CD4-positive, alpha-beta T cell treated with Interleukin-6 for 4 hours (primary cell): ENCODE measurements around the gene EXD3.

Experiments used
- DNase-seq: peaks from one replicate; pipeline ENCODE4 v3.0.0-alpha.2; 2020; ENCODE audit warnings: mixed read lengths

Gene EXD3

DNA sequence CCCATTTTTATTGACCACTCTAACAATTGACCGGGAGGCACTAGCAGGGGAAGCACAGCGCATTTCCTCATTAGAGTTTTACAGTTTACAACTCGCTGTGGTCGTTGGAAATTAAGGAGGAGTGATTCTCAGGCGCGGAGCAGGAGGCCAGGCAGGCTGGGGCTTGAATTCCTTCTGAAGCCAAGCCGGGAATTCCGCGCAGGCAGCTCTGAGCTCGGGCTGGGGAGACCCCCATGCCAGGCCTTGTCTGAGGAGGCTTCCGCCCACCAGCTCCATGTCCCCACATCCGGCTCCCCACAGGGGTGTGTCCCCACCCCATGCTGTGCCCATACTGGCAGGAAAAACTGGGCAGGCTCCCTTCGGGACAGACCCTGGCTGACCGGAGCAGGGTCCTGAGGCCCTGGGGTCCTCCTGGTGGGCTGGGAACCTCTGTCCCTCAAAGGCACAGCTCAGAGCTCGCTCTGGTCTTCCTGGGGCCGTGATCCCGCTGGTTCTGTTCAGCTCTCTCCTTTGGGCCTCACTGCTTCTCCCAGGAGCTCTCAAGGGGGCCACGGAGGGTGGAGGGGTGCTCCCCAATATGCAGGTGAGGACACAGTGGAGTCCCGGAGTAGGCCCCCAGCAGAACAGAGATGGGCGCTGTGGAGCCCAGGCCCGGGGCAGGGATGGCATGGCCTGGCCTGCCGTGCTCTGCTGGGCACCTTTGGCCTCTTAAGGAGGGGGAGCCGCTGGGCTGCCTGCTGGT, 119.6 kb downstream of the EXD3 start:
- DNase-seq = no peak

- DNase-seq = no peak
Measured at GRCh38 chr9:137302449-137303150, 120.4 kb downstream of the EXD3 start.

DNA sequence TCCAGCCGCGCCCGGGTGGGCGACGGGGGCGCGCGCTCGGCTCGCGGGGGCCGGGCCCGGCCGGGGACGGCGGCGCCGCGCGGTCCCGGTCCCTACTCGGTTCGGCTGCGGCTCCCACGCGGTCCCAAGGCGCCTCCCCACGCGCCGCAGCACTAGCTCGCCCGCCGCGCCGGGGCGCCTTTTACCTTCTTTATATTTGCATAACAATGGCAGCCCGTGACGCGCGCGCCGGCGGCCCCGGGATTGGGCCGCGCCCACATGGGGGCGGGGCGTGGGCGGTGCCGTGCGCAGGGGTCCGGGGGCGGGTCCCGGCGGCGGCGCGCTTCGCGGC, 120.9 kb downstream of the EXD3 start, which contains the start of gene NRARP:
Gene NRARP, minus strand, starts transcription at position 154 of the 331 bp plus-strand sequence. CDS start 343 bp downstream, outside the sequence.
- peak; percentile 94 for DNase-seq

GRCh38 chr9:137301081-137301947, 121.6 kb downstream of the EXD3 start:
- peak; percentile 40 for DNase-seq

DNA sequence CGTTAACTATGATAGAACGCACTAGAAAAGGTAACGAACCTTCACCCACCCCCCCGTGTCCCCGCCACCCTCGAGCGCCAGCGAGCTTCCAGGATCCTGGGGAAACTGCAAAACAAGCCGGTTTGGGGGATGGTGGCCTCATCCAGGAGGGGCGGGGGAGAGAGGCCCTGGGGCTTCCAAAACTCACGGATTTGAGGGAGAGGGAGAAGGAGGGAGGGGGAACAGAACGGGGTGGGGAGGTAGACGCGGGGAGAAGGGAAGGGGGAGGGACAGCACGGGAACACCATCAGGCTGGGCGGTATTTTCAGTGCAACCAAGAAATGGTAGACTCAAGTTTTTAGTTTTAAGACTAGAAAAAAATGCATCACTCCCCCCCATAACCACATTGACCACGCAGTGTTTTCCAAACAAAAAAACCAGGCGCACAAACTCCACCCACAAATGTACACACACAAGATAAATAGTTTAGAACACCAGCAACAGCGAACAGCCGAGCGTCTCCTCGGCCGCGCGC, 122.3 kb downstream of the EXD3 start:
- DNase-seq = no peak

DNA sequence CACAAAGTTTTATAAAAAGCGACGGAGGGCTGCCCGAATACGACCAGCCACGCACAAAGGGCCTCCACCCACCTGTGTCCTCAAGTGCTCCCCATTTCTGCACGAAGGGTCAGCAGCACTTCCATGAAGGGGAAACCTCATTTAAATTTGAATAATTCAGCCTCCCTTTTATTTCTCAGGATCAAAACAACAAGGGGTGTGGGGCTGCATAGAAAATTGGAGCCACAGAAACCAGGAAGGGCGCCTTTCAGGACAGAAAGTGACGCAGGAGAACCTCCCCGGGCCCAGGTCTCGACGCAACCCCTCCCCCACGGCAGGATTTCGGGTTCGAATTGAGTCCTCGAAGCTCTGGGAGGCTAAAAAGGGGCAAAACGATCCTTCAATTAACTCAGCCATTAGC, 123.0 kb downstream of the EXD3 start:
- DNase-seq = no peak

- no peak for DNase-seq
Measured at GRCh38 chr9:137299203-137299565, 123.8 kb downstream of the EXD3 start.

- no peak for DNase-seq
Measured at GRCh38 chr9:137298401-137299202, 124.4 kb downstream of the EXD3 start.

- no peak for DNase-seq
Measured at GRCh38 chr9:137297966-137298365, 125.0 kb downstream of the EXD3 start.

DNA sequence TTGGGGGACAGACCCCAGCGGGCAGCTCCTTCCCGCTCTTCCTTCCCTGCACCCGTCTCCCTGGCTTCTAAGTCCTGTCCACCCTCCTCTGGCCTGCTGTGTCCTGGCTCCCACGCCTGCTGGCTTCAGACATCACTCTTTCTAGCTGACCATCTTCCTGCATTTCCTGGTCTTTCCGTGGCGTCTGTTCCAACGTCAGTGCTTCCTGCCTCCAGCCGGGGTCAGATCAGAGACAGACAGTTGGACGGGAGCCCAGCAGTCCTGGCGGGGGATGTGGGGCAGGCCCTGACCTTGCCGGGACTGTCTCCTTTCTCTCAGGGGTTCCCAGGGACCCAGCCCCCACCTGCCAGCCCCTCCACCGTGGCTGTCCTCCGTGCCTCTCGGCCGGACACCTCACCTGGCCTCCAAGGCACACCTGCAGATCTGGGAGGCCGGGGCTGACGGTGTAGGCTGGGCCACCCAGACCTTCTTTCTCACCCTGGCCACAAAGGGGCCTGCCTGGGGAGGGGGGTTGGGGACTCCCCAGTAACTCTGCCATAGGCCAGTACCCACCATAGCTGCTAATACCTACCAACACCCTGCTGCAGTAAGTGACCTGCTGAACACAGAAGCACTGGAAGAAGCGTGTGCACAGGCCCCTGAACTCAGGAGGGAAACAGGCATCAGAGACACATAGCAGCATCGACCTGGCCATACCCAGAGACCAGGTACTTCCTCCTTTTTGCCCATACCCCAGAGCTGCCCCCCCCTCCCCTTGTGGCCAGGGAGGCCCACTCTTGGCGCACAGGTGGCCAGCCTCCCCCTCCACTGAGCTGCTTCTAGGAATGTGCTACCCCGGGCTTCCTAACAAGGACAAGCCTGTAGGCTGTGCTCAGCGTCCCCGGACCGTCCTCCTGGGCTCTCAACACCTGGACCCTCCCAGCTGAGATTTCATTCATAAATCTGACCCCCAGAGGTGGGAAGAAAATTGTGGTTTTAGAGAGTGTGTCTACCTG, 126.0 kb downstream of the EXD3 start:
- DNase-seq = no peak

GRCh38 chr9:137295849-137296669, 126.9 kb downstream of the EXD3 start:
- no peak for DNase-seq

DNA sequence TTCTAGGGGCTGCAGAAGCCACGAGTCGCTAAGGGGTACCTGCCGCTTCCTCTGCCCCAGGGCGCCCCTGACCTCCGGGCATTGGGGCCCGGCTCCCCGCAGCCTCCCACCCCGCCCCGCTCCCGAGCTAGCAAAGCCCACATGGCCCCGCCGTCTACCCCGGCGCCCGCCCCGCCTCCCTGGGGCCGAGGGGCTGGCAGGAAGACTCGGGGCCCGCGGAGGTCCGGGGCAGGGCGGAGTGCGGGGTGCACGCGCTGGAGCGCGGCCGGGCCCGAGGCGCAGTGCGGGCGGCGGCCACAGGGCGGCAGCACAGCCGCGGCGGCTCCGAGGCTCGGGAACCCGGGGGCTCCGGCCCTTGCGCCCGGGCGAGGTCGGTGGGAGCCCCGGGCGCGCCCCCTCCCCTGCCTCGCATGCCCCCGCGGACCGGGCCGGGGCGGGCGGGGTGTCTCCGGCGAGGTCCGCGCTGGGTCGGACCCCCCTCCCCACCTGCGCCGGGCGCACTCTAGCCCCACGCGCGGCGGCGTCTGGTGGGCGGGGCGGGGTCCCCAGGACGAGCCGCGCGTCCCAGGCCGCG, 127.6 kb downstream of the EXD3 start:
- peak; percentile 58 for DNase-seq

DNA sequence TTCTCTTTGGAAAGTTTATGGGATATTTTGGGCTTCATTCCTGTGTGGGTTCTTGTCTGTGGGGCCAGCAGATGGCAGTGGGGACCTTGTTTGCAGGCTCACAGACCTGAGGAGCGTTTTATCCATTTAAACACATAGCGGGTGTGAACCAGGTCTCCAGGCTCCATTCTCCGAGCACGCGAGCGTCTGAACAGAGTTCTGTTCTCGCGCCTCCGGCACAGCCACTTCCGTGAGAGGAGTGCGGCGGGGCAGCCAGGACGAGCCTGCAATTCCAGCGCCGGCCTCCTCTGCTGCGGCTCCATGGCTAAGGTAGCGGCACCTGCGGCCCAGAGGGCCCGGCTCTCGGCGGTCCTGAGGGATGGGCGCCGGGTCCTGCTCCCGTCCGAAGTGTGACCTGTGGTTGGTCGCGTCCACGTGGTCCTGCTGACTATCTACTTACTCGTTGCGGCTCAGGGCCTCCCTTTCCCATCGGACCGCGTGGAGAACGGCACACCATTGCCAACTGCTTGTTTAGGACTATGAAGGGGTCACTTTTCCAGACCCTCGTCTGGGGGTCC, 128.2 kb downstream of the EXD3 start:
- peak; percentile 32 for DNase-seq

DNA sequence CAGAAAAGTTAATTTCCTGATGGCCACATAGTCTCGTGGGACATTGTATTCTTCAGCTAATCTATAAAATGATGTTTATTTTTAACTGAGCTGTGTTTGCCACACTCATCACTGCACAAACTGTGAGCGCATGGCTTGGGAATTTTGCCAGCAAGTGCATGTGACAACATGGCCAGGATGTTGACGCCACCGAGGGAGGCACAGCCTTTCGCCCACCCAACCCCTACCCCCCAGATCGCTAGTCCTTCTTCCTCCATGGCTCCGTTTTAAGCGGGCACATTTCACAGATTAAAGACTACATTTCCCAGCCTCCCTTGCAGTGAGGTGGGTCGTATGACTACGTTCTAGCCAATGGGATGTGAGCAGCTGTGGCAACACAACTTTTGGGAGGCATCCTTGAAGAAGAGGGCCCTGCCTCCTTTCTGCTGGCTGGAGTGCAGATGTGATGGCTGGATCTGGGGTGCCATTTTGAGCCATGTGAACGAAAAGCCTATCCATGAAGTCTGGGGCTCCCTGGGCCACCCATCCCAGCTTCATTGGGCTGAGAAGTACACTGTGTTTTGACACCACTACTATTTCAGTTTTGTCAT, 128.8 kb downstream of the EXD3 start:
- peak; percentile 22 for DNase-seq

DNA sequence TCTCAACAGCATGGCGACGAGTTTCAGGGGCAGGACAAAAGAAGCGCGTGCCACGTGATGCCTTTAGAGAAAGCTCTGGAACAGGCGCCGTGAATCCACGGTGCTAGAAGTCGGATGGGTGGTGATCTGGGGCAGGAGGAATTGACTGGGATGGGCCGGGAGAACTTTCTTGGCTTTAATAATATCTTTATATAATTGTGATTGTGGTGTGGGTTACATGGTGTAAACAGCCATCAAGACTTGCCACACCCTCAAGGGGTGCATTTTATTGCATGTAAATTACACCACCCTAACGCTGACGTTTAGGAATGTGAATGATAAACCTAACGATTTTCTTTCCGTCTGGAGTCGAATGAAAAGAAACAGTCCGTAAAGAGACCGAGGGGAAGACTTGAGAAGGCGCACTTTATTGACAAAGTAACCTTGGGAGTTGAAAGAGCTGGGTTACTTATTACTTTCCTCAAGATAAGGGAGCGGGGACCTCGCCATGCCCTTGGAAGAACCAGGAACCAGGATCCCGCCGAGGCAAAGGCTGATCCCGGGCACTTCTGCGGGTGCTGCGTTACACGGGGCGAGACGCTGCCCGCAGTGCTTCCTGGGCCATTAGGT, 129.4 kb downstream of the EXD3 start:
- DNase-seq = no peak

DNA sequence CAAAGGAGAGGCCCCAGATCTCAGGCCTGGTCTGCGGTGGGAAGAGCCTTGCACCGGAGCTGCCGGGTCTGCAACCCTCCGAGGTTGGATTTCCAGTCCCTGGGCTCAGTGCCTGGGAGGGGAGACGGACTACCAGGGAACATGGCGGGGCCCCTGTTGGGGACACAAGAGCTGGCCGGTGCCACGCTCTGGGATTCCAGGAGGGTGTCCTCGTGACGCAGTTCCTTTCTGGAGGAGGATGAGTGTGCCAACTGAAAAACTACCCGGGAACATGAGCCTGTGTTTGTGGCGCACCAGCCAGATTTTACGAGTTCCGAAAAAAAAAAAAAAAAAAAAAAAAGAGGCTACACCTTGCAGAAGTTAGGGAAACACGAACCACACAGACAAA, 129.9 kb downstream of the EXD3 start:
- no peak for DNase-seq

- DNase-seq = peak; percentile 37
Measured at GRCh38 chr9:137286975-137287383, 136.0 kb downstream of the EXD3 start.

DNA sequence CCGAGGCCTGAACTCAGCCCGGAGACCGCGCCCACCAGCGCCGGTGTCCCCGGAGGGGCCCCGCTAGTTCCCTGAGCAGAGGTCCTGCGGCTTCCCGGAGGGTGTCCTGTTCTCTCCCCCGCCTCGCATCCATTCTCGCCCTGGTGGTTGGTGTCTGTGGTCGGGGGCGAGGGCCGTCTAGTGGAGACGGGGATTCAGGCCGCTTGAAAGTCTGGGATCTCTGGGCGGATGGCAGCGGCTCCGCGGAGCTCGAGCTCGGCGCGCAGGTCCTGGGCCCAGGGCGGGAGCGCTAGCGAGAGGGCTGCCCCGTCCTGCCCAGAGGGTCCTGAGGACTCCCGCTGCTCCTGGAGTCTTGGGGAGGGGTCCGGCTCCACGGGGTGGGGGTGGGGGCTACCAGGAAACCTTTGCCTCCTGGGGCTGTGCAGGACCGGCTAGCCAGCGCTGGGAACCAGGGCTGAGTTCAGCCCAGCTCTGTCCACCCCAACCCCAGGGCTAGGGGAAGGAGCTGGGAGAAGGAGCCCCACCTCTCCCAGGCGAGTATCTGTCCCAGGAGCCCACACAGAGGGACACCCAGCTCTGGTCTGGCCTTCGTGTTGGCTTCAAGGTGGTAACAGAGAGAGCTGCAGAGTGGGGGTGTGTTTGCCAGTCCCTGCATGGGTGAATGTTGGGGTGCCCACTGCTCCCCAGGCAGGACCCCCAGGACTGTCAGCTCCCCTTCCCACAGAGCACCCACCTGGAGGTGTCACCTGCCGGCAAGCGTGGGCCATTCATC, 141.4 kb downstream of the EXD3 start:
- no peak for DNase-seq
